ENCODE data around the gene MMP27. TPM values are rescaled to one million over a fixed set of nuclear protein-coding genes. Genes with fewer than 3 reads are reported as not detected.
"Not testable (repeated sequence)": the region's sequence is repeated elsewhere in the genome, so short reads cannot be mapped to it uniquely, and the experiment has no call there.

Gene MMP27
- not detected for total RNA-seq
- not detected for polyA plus RNA-seq

GRCh38 chr11:102705626-102706025, at the start of gene MMP27:
Gene MMP27, minus strand, starts transcription at chr11:102705769. Its CDS starts 55 bp downstream, at chr11:102705714.
- no peak within 1 kb of the TSS for H3K4me3 ChIP-seq (ENCODE audit: low read length)
- POLR2A ChIA-PET: no interaction called here
- H3K27ac ChIP-seq (ENCODE audit: low read depth, low read length): no peak within 1 kb of the TSS
- no peaks in the 10 kb centered on the region for H3K36me3 Mint-ChIP-seq
- H3K9me3 Mint-ChIP-seq: no peaks in the 10 kb centered on the region
- no peak within 1 kb of the TSS for H3K4me3 Mint-ChIP-seq
- DNase-seq: no peak
- CTCF ChIA-PET: no interaction called here
- H3K27me3 ChIP-seq (ENCODE audit: insufficient read depth, low read length, poor library complexity, severe bottlenecking): no peaks in the 10 kb centered on the region
- H3K27me3 Mint-ChIP-seq: peaks cover 0 to 10% of the 10 kb centered on the region in 2 donors
- H3K36me3 ChIP-seq (ENCODE audit: insufficient read depth, low read length): no peaks in the 10 kb centered on the region
- H3K9me3 ChIP-seq (ENCODE audit: low read length): no peaks in the 10 kb centered on the region
- H3K27ac Mint-ChIP-seq: peak within 1 kb of the TSS in 1 of 8 donors; percentile 19
- peaks cover 0 to 5% (median 0%) of the 10 kb centered on the region in 3 donors for H3K4me1 Mint-ChIP-seq
- H3K4me1 ChIP-seq (ENCODE audit: insufficient read depth, low read length): no peaks in the 10 kb centered on the region

DNA sequence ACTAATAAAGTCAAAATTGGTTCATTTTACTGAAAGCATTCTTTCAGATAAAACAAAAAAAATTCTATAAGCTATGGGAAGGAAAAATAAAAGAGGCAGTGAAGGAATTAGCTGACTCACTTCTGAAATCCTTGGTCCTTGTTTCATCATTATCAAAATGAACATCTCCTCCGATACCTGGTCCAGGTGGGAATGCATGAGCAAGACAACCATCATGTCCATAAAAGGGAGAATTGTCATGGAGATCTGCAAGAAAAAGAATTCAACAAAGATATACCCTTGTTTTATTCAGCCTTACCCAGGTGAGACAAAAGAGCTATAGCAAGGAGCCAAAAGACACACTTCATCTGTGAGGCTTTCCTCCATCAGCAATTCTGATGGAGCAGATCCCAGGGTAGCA, 47.7 kb upstream of the MMP27 start:
- Histone ChIP-seq H3K4me3 (ENCODE audit: low read length) (no peak overlapping the region), H3K27me3 (ENCODE audit: insufficient read depth, low read length, poor library complexity, severe bottlenecking) (no peaks in the 10 kb centered on the region), H3K9me3 (ENCODE audit: low read length) (no peaks in the 10 kb centered on the region), H3K36me3 (ENCODE audit: insufficient read depth, low read length) (no peaks in the 10 kb centered on the region), H3K4me1 (ENCODE audit: insufficient read depth, low read length) (no peaks in the 10 kb centered on the region), H3K27ac (ENCODE audit: low read depth, low read length) (no peak overlapping the region)
- no peak for DNase-seq
- Mint-ChIP-seq H3K4me3 (no peak overlapping the region), H3K27ac (no peak overlapping the region), H3K27me3 (peaks cover 13 to 54% of the 10 kb centered on the region in 2 donors), H3K4me1 (no peaks in the 10 kb centered on the region), H3K36me3 (no peaks in the 10 kb centered on the region), H3K9me3 (peaks cover 0 to 5% (median 4%) of the 10 kb centered on the region in 5 donors)
- ChIA-PET POLR2A (no interaction called here), CTCF (no interaction called here)

- no peaks in the 10 kb centered on the region for H3K9me3 ChIP-seq (ENCODE audit: low read length)
- Mint-ChIP-seq H3K4me1 (no peaks in the 10 kb centered on the region), H3K27ac (no peak overlapping the region), H3K4me3 (no peak overlapping the region), H3K9me3 (peaks cover 0 to 9% (median 9%) of the 10 kb centered on the region in 5 donors), H3K27me3 (peaks cover 18 to 47% of the 10 kb centered on the region in 2 donors), H3K36me3 (no peaks in the 10 kb centered on the region)
- H3K36me3 ChIP-seq (ENCODE audit: insufficient read depth, low read length): no peaks in the 10 kb centered on the region
- ChIA-PET CTCF (no interaction called here), POLR2A (no interaction called here)
- H3K27me3 ChIP-seq (ENCODE audit: insufficient read depth, low read length, poor library complexity, severe bottlenecking): no peaks in the 10 kb centered on the region
- H3K4me1 ChIP-seq (ENCODE audit: insufficient read depth, low read length): no peaks in the 10 kb centered on the region
- H3K27ac ChIP-seq (ENCODE audit: low read depth, low read length): no peak overlapping the region
- no peak overlapping the region for H3K4me3 ChIP-seq (ENCODE audit: low read length)
- no peak for DNase-seq
Measured at GRCh38 chr11:102751673-102752072, 46.1 kb upstream of the MMP27 start.

- no peak overlapping the region for H3K4me3 ChIP-seq (ENCODE audit: low read length)
- no peaks in the 10 kb centered on the region for H3K36me3 ChIP-seq (ENCODE audit: insufficient read depth, low read length)
- Mint-ChIP-seq H3K27me3 (peaks cover 10 to 32% of the 10 kb centered on the region in 2 donors), H3K4me1 (no peaks in the 10 kb centered on the region), H3K4me3 (no peak overlapping the region), H3K36me3 (no peaks in the 10 kb centered on the region), H3K27ac (no peak overlapping the region), H3K9me3 (peaks cover 0 to 12% (median 10%) of the 10 kb centered on the region in 5 donors)
- H3K4me1 ChIP-seq (ENCODE audit: insufficient read depth, low read length): no peaks in the 10 kb centered on the region
- H3K27ac ChIP-seq (ENCODE audit: low read depth, low read length): no peak overlapping the region
- no peaks in the 10 kb centered on the region for H3K27me3 ChIP-seq (ENCODE audit: insufficient read depth, low read length, poor library complexity, severe bottlenecking)
- DNase-seq: no peak
- POLR2A ChIA-PET: no interaction called here
- H3K9me3 ChIP-seq (ENCODE audit: low read length): no peaks in the 10 kb centered on the region
- CTCF ChIA-PET: no interaction called here
Measured at GRCh38 chr11:102749101-102749722, 43.6 kb upstream of the MMP27 start.

DNA sequence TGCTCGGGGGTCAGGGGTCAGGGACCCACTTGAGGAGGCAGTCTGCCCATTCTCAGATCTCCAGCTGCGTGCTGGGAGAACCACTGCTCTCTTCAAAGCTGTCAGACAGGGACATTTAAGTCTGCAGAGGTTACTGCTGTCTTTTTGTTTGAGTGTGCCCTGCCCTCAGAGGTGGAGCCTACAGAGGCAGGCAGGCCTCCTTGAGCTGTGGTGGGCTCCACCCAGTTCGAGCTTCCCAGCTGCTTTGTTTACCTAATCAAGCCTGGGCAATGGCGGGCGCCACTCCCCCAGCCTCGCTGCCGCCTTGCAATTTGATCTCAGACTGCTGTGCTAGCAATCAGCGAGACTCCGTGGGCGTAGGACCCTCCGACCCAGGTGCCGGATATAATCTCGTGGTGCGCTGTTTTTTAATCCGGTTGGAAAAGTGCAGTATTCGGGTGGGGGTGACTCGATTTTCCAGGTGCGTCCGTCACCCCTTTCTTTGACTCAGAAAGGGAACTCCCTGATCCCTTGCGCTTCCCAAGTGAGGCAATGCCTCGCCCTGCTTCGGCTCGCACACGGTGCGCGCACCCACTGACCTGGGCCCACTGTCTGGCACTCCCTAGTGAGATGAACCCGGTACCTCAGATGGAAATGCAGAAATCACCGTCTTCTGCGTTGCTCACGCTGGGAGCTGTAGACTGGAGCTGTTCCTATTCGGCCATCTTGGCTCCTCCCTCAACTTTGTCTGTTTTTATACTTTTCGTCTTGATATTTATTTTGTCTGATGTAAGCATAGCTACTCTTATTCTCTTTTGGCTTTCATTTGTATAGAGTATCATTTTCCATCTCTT, 41.4 kb upstream of the MMP27 start:
- Mint-ChIP-seq H3K9me3 (peaks cover 0 to 12% (median 10%) of the 10 kb centered on the region in 5 donors), H3K27me3 (peaks cover 10 to 24% of the 10 kb centered on the region in 2 donors)
- H3K27me3 ChIP-seq (ENCODE audit: insufficient read depth, low read length, poor library complexity, severe bottlenecking); H3K4me1 Mint-ChIP-seq; CTCF ChIA-PET; H3K4me3 Mint-ChIP-seq; H3K36me3 ChIP-seq (ENCODE audit: insufficient read depth, low read length); POLR2A ChIA-PET; H3K27ac Mint-ChIP-seq; H3K27ac ChIP-seq (ENCODE audit: low read depth, low read length); H3K9me3 ChIP-seq (ENCODE audit: low read length); DNase-seq; H3K36me3 Mint-ChIP-seq; H3K4me1 ChIP-seq (ENCODE audit: insufficient read depth, low read length); H3K4me3 ChIP-seq (ENCODE audit: low read length): not testable (repeated sequence)

DNA sequence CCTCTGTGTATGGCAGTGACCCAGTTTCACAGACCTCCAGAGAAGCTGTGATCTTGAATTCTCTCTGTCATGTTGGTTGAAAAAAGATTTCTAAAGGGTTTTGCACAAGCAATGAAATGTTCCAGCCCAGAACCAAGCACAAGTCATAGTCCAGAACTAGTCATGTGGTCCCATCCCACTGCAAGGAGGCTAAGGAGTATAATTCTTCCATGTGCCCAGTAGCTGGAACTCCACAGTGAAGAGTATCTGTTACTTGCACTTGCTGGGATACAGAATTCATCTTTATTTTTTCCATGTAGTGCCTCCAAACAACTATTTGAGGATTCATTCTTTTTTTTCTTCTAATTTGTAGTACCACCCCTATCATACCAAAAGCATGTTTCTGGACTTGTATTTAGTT, 29.1 kb upstream of the MMP27 start:
- ChIA-PET CTCF (no interaction called here), POLR2A (no interaction called here)
- no peak overlapping the region for H3K4me3 Mint-ChIP-seq
- peaks cover 0 to 3% (median 0%) of the 10 kb centered on the region in 5 donors for H3K9me3 Mint-ChIP-seq
- H3K9me3 ChIP-seq (ENCODE audit: low read length): no peaks in the 10 kb centered on the region
- H3K27ac Mint-ChIP-seq: no peak overlapping the region
- no peak for DNase-seq
- no peak overlapping the region for H3K4me3 ChIP-seq (ENCODE audit: low read length)
- H3K27me3 Mint-ChIP-seq: peaks cover 5 to 30% of the 10 kb centered on the region in 2 donors
- H3K36me3 ChIP-seq (ENCODE audit: insufficient read depth, low read length): no peaks in the 10 kb centered on the region
- H3K27ac ChIP-seq (ENCODE audit: low read depth, low read length): no peak overlapping the region
- no peaks in the 10 kb centered on the region for H3K27me3 ChIP-seq (ENCODE audit: insufficient read depth, low read length, poor library complexity, severe bottlenecking)
- no peaks in the 10 kb centered on the region for H3K36me3 Mint-ChIP-seq
- no peaks in the 10 kb centered on the region for H3K4me1 ChIP-seq (ENCODE audit: insufficient read depth, low read length)
- no peaks in the 10 kb centered on the region for H3K4me1 Mint-ChIP-seq

DNA sequence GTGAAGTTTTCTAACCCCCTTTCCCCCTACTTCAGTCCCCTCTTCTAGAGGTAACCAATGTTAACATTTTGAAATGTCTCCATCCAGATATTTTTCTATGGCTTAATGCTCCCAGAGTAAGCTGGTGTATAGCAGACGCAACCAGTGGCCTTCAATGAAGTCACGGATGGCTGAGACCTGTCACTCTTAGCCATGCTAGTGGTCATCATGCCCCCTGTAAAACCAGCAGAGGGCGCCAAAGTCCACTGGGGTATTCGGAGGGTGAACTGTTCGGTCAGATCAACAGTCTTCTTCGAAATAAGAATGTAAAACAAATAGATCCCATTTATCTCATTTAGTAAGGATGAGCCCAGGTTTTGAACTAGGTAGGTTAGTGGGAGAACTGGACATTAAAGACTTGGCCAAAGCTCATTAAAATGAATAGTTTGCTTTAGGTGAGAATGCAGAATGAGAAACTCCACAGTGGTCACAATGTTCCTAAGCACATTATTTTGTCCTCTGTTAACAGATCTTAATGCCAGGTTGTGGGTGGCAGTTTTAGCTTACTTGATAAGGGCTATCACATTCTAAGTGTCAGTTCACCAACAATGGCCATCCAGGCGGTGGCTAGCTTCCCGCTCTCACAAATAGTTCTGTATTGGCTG, 27.8 kb upstream of the MMP27 start:
- ChIA-PET CTCF (no interaction called here), POLR2A (no interaction called here)
- H3K36me3 ChIP-seq (ENCODE audit: insufficient read depth, low read length): no peaks in the 10 kb centered on the region
- Mint-ChIP-seq H3K4me1 (no peaks in the 10 kb centered on the region), H3K36me3 (no peaks in the 10 kb centered on the region), H3K27me3 (peaks cover 6 to 37% of the 10 kb centered on the region in 2 donors), H3K4me3 (no peak overlapping the region), H3K27ac (no peak overlapping the region), H3K9me3 (peaks cover 0 to 3% (median 0%) of the 10 kb centered on the region in 5 donors)
- H3K27me3 ChIP-seq (ENCODE audit: insufficient read depth, low read length, poor library complexity, severe bottlenecking): no peaks in the 10 kb centered on the region
- no peak overlapping the region for H3K27ac ChIP-seq (ENCODE audit: low read depth, low read length)
- H3K4me1 ChIP-seq (ENCODE audit: insufficient read depth, low read length): no peaks in the 10 kb centered on the region
- no peaks in the 10 kb centered on the region for H3K9me3 ChIP-seq (ENCODE audit: low read length)
- no peak for DNase-seq
- no peak overlapping the region for H3K4me3 ChIP-seq (ENCODE audit: low read length)

GRCh38 chr11:102730944-102731343, 25.4 kb upstream of the MMP27 start:
- H3K27ac Mint-ChIP-seq; H3K27me3 ChIP-seq (ENCODE audit: insufficient read depth, low read length, poor library complexity, severe bottlenecking); H3K9me3 ChIP-seq (ENCODE audit: low read length); H3K4me3 ChIP-seq (ENCODE audit: low read length); POLR2A ChIA-PET; H3K4me3 Mint-ChIP-seq; CTCF ChIA-PET; H3K36me3 Mint-ChIP-seq; H3K4me1 ChIP-seq (ENCODE audit: insufficient read depth, low read length); H3K27ac ChIP-seq (ENCODE audit: low read depth, low read length); DNase-seq; H3K9me3 Mint-ChIP-seq; H3K36me3 ChIP-seq (ENCODE audit: insufficient read depth, low read length); H3K4me1 Mint-ChIP-seq: not testable (repeated sequence)
- H3K27me3 Mint-ChIP-seq: peaks cover 4 to 28% of the 10 kb centered on the region in 2 donors

Data from CD8-positive, alpha-beta memory T cell (primary cell).